Measurements from ENCODE around the gene VPS52.

VPS52 gene

GRCh38 chr6:33211666-33212422 lies 59.8 kb downstream of the VPS52 start:
- DNase-seq (ENCODE audit: low read depth, low spot score) = no peak

GRCh38 chr6:33211136-33211535 lies 60.5 kb downstream of the VPS52 start:
- no peak for DNase-seq (ENCODE audit: low read depth, low spot score)

- no peak for DNase-seq (ENCODE audit: low read depth, low spot score)
These were observed 61.8 kb downstream of the VPS52 start for GRCh38 chr6:33209856-33210255.

- DNase-seq (ENCODE audit: low read depth, low spot score) = no peak
These were observed 63.3 kb downstream of the VPS52 start, which contains the start of gene RING1 for GRCh38 chr6:33208091-33208967. TSS of gene RING1 (plus strand) at chr6:33208500. CDS start at chr6:33208823, 323 bp downstream.

GRCh38 chr6:33207552-33208090 lies 64.1 kb downstream of the VPS52 start:
- DNase-seq (ENCODE audit: low read depth, low spot score) = no peak

GRCh38 chr6:33206864-33207551 lies 64.7 kb downstream of the VPS52 start:
- DNase-seq (ENCODE audit: low read depth, low spot score) = no peak

GRCh38 chr6:33206027-33206863 lies 65.4 kb downstream of the VPS52 start:
- DNase-seq (ENCODE audit: low read depth, low spot score) = no peak

- no peak for DNase-seq (ENCODE audit: low read depth, low spot score)
These were observed 66.3 kb downstream of the VPS52 start for GRCh38 chr6:33205191-33206026.

GRCh38 chr6:33204415-33205190 lies 67.1 kb downstream of the VPS52 start, which contains the start of gene HSD17B8:
TSS of gene HSD17B8 (plus strand) at chr6:33204655. CDS start at chr6:33204669, 14 bp downstream.
- DNase-seq (ENCODE audit: low read depth, low spot score) = peak; percentile 77

GRCh38 chr6:33204165-33204414 lies 67.6 kb downstream of the VPS52 start:
- DNase-seq (ENCODE audit: low read depth, low spot score) = no peak

- DNase-seq (ENCODE audit: low read depth, low spot score) = no peak
These were observed 68.1 kb downstream of the VPS52 start for GRCh38 chr6:33203443-33204164.

- no peak for DNase-seq (ENCODE audit: low read depth, low spot score)
These were observed 68.9 kb downstream of the VPS52 start for GRCh38 chr6:33202799-33203198.

- no peak for DNase-seq (ENCODE audit: low read depth, low spot score)
These were observed 69.7 kb downstream of the VPS52 start for GRCh38 chr6:33201935-33202334.

- DNase-seq (ENCODE audit: low read depth, low spot score) = no peak
These were observed 70.5 kb downstream of the VPS52 start for GRCh38 chr6:33201147-33201545.
